ENCODE data around the gene ROS1. TPM values are rescaled to one million over a fixed set of nuclear protein-coding genes. Genes with fewer than 3 reads are reported as not detected.
"Not testable (repeated sequence)": the region's sequence is repeated elsewhere in the genome, so short reads cannot be mapped to it uniquely, and the experiment has no call there.

ROS1 gene
- polyA plus RNA-seq (2012; ENCODE audit: missing spikeins) = not detected

GRCh38 chr6:117425431-117426153 lies at the start of gene ROS1:
Gene ROS1 (minus strand): TSS chr6:117425942. CDS start chr6:117425656, 286 bp downstream.
- no peak for TF ChIP-seq POLR2AphosphoS5 (IDR thresholded peaks at IDR 0.05; ENCODE audit: low read depth, low read length)
- no peak for TF ChIP-seq POLR2A (IDR thresholded peaks at IDR 0.05; ENCODE audit: low read depth, low read length)
- no peak for TF ChIP-seq TAF1 (IDR thresholded peaks at IDR 0.05; ENCODE audit: borderline replicate concordance, low read depth, low read length)
- FAIRE-seq (no peak), DNase-seq (ENCODE audit: insufficient read length) (no peak)

GRCh38 chr6:117473401-117473800 lies 47.7 kb upstream of the ROS1 start:
- no peak for FAIRE-seq
- TF ChIP-seq TAF1 (IDR thresholded peaks at IDR 0.05; ENCODE audit: borderline replicate concordance, low read depth, low read length) = no peak
- TF ChIP-seq POLR2AphosphoS5 (IDR thresholded peaks at IDR 0.05; ENCODE audit: low read depth, low read length) = no peak
- no peak for TF ChIP-seq POLR2A (IDR thresholded peaks at IDR 0.05; ENCODE audit: low read depth, low read length)
- no peak for DNase-seq (ENCODE audit: insufficient read length)

DNA sequence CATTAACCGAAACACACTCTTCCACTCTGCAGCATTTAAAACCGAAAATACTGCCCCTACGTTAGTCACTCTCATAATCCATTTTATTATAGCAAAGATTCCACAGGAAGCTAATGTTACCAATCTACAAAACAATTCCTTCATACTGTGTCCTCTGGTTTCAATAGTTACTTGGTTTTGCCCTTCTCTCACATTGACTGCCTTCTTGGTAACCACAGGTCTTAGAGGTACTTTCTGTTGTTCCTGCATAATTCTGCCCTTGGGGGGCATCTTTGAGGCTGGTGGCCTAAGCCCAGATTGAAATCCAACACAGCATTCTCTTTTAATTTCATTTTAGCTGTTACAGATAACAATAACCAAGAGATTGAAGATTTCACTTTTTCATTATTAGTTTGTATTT lies 46.9 kb upstream of the ROS1 start:
- DNase-seq (ENCODE audit: insufficient read length) = no peak
- FAIRE-seq = no peak
- TF ChIP-seq TAF1 (IDR thresholded peaks at IDR 0.05; ENCODE audit: borderline replicate concordance, low read depth, low read length) (no peak), POLR2AphosphoS5 (IDR thresholded peaks at IDR 0.05; ENCODE audit: low read depth, low read length) (no peak), POLR2A (IDR thresholded peaks at IDR 0.05; ENCODE audit: low read depth, low read length) (no peak)

DNA sequence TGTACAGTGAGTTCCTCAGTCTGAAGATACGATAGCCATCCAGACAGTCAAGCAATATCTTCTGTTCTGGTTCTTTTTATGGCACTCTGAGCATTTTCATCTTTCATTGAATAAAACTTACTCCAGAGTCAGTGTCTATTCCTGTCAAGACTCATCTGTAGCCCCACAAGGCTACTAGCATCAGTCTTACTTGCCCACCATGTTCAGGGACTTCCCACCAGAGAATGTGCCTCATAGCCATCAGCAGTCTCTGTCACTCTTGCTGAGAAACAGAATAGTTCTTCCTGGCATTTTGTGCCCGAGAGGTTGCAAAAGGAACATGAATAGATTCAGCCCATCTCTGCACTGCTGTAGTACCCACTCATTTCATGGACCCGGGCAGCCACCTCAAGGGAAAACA lies 44.0 kb upstream of the ROS1 start:
- FAIRE-seq = no peak

GRCh38 chr6:117469356-117469755 lies 43.6 kb upstream of the ROS1 start:
- DNase-seq (ENCODE audit: insufficient read length) (no peak), FAIRE-seq (no peak)
- TF ChIP-seq TAF1 (IDR thresholded peaks at IDR 0.05; ENCODE audit: borderline replicate concordance, low read depth, low read length) = no peak
- no peak for TF ChIP-seq POLR2AphosphoS5 (IDR thresholded peaks at IDR 0.05; ENCODE audit: low read depth, low read length)
- TF ChIP-seq POLR2A (IDR thresholded peaks at IDR 0.05; ENCODE audit: low read depth, low read length) = no peak

More for the DNA sequence above, 44.0 kb upstream of the ROS1 start:
- TF ChIP-seq POLR2AphosphoS5 (IDR thresholded peaks at IDR 0.05; ENCODE audit: low read depth, low read length) (no peak), TAF1 (IDR thresholded peaks at IDR 0.05; ENCODE audit: borderline replicate concordance, low read depth, low read length) (no peak), POLR2A (IDR thresholded peaks at IDR 0.05; ENCODE audit: low read depth, low read length) (no peak)
- no peak for DNase-seq (ENCODE audit: insufficient read length)

- DNase-seq (ENCODE audit: insufficient read length); FAIRE-seq: not testable (repeated sequence)
These were observed 42.8 kb upstream of the ROS1 start for GRCh38 chr6:117468527-117468926.

- TF ChIP-seq POLR2A (IDR thresholded peaks at IDR 0.05; ENCODE audit: low read depth, low read length) (no peak), POLR2AphosphoS5 (IDR thresholded peaks at IDR 0.05; ENCODE audit: low read depth, low read length) (no peak), TAF1 (IDR thresholded peaks at IDR 0.05; ENCODE audit: borderline replicate concordance, low read depth, low read length) (no peak)
- DNase-seq (ENCODE audit: insufficient read length) = no peak
- no peak for FAIRE-seq
These were observed 42.1 kb upstream of the ROS1 start for GRCh38 chr6:117467876-117468275.

- DNase-seq (ENCODE audit: insufficient read length) (no peak), FAIRE-seq (no peak)
- no peak for TF ChIP-seq TAF1 (IDR thresholded peaks at IDR 0.05; ENCODE audit: borderline replicate concordance, low read depth, low read length)
- TF ChIP-seq POLR2A (IDR thresholded peaks at IDR 0.05; ENCODE audit: low read depth, low read length) = no peak
- TF ChIP-seq POLR2AphosphoS5 (IDR thresholded peaks at IDR 0.05; ENCODE audit: low read depth, low read length) = no peak
These were observed 39.9 kb upstream of the ROS1 start for GRCh38 chr6:117465691-117466090.

DNA sequence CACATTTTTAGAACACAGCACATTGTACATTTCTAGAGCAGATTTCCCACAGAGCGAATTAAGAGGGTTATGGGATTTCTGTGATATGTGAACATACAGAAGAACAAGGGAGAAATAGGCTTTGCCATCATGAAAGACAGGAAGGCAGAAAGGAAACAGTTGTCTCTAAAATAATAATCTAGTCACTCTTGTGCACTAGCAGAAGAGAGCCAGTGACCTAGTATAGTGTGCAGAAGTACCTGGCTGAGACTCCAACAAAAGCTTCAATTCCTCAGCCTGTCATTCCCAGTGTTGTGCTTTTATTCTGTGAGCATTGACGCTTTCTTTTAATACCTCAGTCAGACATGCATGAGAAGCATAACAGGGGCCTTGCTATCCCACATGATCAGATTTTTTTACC lies 39.0 kb upstream of the ROS1 start:
- no peak for FAIRE-seq
- DNase-seq (ENCODE audit: insufficient read length) = no peak
- TF ChIP-seq POLR2A (IDR thresholded peaks at IDR 0.05; ENCODE audit: low read depth, low read length) = no peak
- no peak for TF ChIP-seq POLR2AphosphoS5 (IDR thresholded peaks at IDR 0.05; ENCODE audit: low read depth, low read length)
- TF ChIP-seq TAF1 (IDR thresholded peaks at IDR 0.05; ENCODE audit: borderline replicate concordance, low read depth, low read length) = no peak

- TF ChIP-seq TAF1 (IDR thresholded peaks at IDR 0.05; ENCODE audit: borderline replicate concordance, low read depth, low read length) (no peak), POLR2A (IDR thresholded peaks at IDR 0.05; ENCODE audit: low read depth, low read length) (no peak), POLR2AphosphoS5 (IDR thresholded peaks at IDR 0.05; ENCODE audit: low read depth, low read length) (no peak)
- no peak for FAIRE-seq
These were observed 38.3 kb upstream of the ROS1 start for GRCh38 chr6:117463762-117464665.

DNA sequence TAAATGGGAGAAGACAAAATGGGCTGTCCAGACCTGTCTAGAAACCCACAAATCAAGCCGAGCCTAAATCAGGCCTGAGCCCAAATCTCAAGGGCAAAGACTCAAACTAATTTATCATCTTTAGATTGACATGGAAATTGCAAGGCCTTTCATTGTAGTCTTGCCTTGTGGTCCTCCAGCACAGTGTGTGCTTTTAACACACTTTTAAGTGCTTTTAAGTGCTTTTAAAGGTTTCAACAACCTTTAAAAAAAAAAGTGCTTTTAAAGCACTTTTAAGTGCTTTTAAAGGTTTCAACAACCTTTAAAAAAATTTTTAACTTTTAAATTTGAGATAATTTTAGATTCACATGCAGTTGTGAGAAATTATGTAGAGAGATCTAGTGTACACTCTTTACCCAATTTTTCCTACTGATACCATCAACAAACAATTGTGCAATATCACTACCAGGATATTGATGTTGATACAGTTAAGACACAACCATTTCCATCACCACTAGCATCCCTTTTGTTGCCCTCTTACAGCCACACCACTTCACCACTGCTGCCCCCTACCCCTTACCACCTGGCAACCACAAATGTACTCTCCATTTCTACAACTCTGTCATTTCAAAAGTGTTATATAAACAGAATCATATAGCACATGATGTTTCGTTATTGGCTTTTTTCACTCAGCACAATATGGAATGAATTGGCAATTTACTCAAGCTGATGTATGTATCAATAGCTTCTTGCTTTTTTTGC lies 33.6 kb upstream of the ROS1 start:
- TF ChIP-seq POLR2AphosphoS5 (IDR thresholded peaks at IDR 0.05; ENCODE audit: low read depth, low read length) (no peak), TAF1 (IDR thresholded peaks at IDR 0.05; ENCODE audit: borderline replicate concordance, low read depth, low read length) (no peak), POLR2A (IDR thresholded peaks at IDR 0.05; ENCODE audit: low read depth, low read length) (no peak)
- DNase-seq (ENCODE audit: insufficient read length) (no peak), FAIRE-seq (no peak)

More at GRCh38 chr6:117463762-117464665, 38.3 kb upstream of the ROS1 start:
- DNase-seq (ENCODE audit: insufficient read length) = no peak

Measured in GM12892 (cell line).